Measurements from ENCODE around the gene CDIPT. TPM values are rescaled to one million over a fixed set of nuclear protein-coding genes. Genes with fewer than 3 reads are reported as not detected.

The CDIPT gene
- total RNA-seq, 1 experiment from 2014 or later: 58.3 TPM

DNA sequence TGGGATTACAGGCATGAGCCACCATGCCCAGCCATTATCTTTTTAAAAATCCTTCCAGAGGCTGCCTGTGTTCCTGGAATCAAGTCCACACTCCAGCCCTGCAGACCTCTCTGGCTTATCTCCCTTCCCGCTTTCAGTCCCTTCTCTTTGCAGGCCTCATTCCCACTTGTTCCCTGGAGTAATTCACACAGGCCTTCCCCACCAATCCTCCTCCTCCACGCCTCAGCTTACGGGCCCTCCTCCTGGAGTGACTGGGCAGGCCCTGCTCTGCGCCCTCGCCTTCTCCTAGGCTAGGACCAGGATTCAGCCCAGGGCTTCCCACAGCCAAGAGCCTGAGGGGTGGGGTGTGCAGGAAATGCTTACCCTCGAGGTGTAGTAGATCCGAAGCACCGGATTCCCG is 2.8 kb downstream of the CDIPT start:
- intact Hi-C loops (cut with micrococcal nuclease): loop anchor here (5.0 kb wide), 1 partner anchor 43 kb away; the partner anchor contains the start of gene PAGR1
- no peak overlapping the region for H3K4me2 ChIP-seq (ENCODE audit: low read length)
- H3K27me3 ChIP-seq (ENCODE audit: insufficient read depth, low read length): no peaks in the 10 kb centered on the region
- H3K9me3 ChIP-seq (ENCODE audit: control insufficient read depth in 1 of 2, insufficient read depth in 1 of 2, low read depth in 1 of 2, low read length in 2 of 2): no peaks in the 10 kb centered on the region
- no TSS peak for BruUV-seq (replicated peaks)
- H3K9ac ChIP-seq (ENCODE audit: low read length): no peak overlapping the region
- no peaks in the 10 kb centered on the region for H4K20me1 ChIP-seq (ENCODE audit: insufficient read depth)
- H3K4me3 ChIP-seq (replicated peaks in 1 of 2; ENCODE audit: low read depth in 1 of 2, low read length in 2 of 2): no peak overlapping the region
- ChIA-PET RAD21 (ENCODE audit: low non-redundant PET in 1 of 2, low total read pairs in 2 of 2, uncharacterized antibody in 2 of 2, unreplicated experiment in 2 of 2) (no interaction called here), POLR2A (no interaction called here), CTCF (no interaction called here)
- DNase-seq (ENCODE audit: low read depth, low spot score) (no peak), ATAC-seq (no peak)
- H2AFZ ChIP-seq (ENCODE audit: low read depth, low read length, poor library complexity, severe bottlenecking): no peak overlapping the region
- peaks cover 0 to 15% of the 10 kb centered on the region in 2 experiments; a peak in 3 of 4 replicates for H3K4me1 ChIP-seq (ENCODE audit: control insufficient read depth in 1 of 2, insufficient read depth in 2 of 2, low read length in 2 of 2)
- TF ChIP-seq EZH2 (IDR thresholded peaks at IDR 0.05) (no peak), ELF1 (IDR thresholded peaks at IDR 0.05; ENCODE audit: borderline replicate concordance, low read depth) (no peak), EGR1 (IDR thresholded peaks at IDR 0.05; ENCODE audit: low read depth) (no peak), YY1 (IDR thresholded peaks at IDR 0.05; ENCODE audit: extremely low read depth, insufficient replicate concordance, low read depth, low read length) (no peak), SRF (IDR thresholded peaks at IDR 0.05; ENCODE audit: low read depth) (no peak), ZFX (IDR thresholded peaks at IDR 0.05) (no peak)
- TF ChIP-seq, protein P1, sequence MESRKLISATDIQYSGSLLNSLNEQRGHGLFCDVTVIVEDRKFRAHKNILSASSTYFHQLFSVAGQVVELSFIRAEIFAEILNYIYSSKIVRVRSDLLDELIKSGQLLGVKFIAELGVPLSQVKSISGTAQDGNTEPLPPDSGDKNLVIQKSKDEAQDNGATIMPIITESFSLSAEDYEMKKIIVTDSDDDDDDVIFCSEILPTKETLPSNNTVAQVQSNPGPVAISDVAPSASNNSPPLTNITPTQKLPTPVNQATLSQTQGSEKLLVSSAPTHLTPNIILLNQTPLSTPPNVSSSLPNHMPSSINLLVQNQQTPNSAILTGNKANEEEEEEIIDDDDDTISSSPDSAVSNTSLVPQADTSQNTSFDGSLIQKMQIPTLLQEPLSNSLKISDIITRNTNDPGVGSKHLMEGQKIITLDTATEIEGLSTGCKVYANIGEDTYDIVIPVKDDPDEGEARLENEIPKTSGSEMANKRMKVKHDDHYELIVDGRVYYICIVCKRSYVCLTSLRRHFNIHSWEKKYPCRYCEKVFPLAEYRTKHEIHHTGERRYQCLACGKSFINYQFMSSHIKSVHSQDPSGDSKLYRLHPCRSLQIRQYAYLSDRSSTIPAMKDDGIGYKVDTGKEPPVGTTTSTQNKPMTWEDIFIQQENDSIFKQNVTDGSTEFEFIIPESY (IDR thresholded peaks at IDR 0.05; ENCODE audit: extremely low read depth, insufficient replicate concordance, low read length): no peak
- H3K9me2 ChIP-seq (ENCODE audit: insufficient read depth): no peaks in the 10 kb centered on the region
- peaks cover 10 to 17% of the 10 kb centered on the region in 2 experiments for H3K36me3 ChIP-seq (ENCODE audit: control insufficient read depth in 1 of 2, insufficient read depth in 2 of 2, low read length in 2 of 2)
- peaks cover 20% of the 10 kb centered on the region for H3K79me2 ChIP-seq (ENCODE audit: insufficient read depth, low read length)
- no peak overlapping the region for H3K27ac ChIP-seq (ENCODE audit: low read depth, low read length)

DNA sequence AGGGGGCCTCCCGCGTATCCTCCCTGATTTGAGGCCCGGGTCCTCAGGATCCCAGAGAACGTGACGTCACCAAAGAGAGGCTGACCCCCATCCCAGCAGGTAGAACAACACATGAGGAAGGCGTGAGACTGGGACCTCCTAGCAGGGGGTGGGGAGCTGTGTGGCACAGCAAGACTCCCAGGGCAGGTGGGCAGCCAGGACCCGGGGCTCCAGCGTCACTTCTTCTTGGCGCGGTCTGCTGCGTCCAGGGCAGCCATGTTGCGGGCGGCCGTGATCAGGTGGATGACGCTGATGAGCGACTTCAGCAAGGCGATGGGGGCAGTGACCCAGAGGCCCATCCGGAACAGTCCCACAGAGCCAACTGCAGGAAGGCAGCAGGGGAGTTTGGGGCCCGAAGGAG is 4.1 kb downstream of the CDIPT start:
- peaks cover 20% of the 10 kb centered on the region for H3K79me2 ChIP-seq (ENCODE audit: insufficient read depth, low read length)
- H3K4me1 ChIP-seq (ENCODE audit: control insufficient read depth in 1 of 2, insufficient read depth in 2 of 2, low read length in 2 of 2): peaks cover 0 to 15% of the 10 kb centered on the region in 2 experiments; a peak in 3 of 4 replicates
- no peak overlapping the region for H2AFZ ChIP-seq (ENCODE audit: low read depth, low read length, poor library complexity, severe bottlenecking)
- H3K27me3 ChIP-seq (ENCODE audit: insufficient read depth, low read length): no peaks in the 10 kb centered on the region
- H3K4me2 ChIP-seq (ENCODE audit: low read length): no peak overlapping the region
- H3K9me2 ChIP-seq (ENCODE audit: insufficient read depth): no peaks in the 10 kb centered on the region
- no TSS peak for BruUV-seq (replicated peaks)
- H3K27ac ChIP-seq (ENCODE audit: low read depth, low read length): no peak overlapping the region
- ChIA-PET POLR2A (no interaction called here), CTCF (interaction anchor here (2.3 kb wide), 1 partner anchor 10 kb away, joined by 12 read pairs; no protein-coding TSS in a partner anchor), RAD21 (ENCODE audit: low non-redundant PET in 1 of 2, low total read pairs in 2 of 2, uncharacterized antibody in 2 of 2, unreplicated experiment in 2 of 2) (no interaction called here)
- no peaks in the 10 kb centered on the region for H4K20me1 ChIP-seq (ENCODE audit: insufficient read depth)
- DNase-seq (ENCODE audit: low read depth, low spot score) (no peak), ATAC-seq (no peak)
- intact Hi-C loops (cut with micrococcal nuclease): no loop called here
- H3K9me3 ChIP-seq (ENCODE audit: control insufficient read depth in 1 of 2, insufficient read depth in 1 of 2, low read depth in 1 of 2, low read length in 2 of 2): no peaks in the 10 kb centered on the region
- peaks cover 10 to 17% of the 10 kb centered on the region in 2 experiments for H3K36me3 ChIP-seq (ENCODE audit: control insufficient read depth in 1 of 2, insufficient read depth in 2 of 2, low read length in 2 of 2)
- no peak overlapping the region for H3K4me3 ChIP-seq (replicated peaks in 1 of 2; ENCODE audit: low read depth in 1 of 2, low read length in 2 of 2)
- TF ChIP-seq JUND (IDR thresholded peaks at IDR 0.05): no peak
- no peak for TF ChIP-seq EZH2 (IDR thresholded peaks at IDR 0.05)
- TF ChIP-seq, protein P1 (IDR thresholded peaks at IDR 0.05; ENCODE audit: extremely low read depth, insufficient replicate concordance, low read length): no peak
- TF ChIP-seq YY1 (IDR thresholded peaks at IDR 0.05; ENCODE audit: extremely low read depth, insufficient replicate concordance, low read depth, low read length): no peak
- H3K9ac ChIP-seq (ENCODE audit: low read length): no peak overlapping the region

Measured in HCT116 (cell line).